HG03460 (cell line): Measurements from ENCODE around the gene PCGF3.
"Not testable (repeated sequence)": the region's sequence is repeated elsewhere in the genome, so short reads cannot be mapped to it uniquely, and the experiment has no call there.

ENCODE experiments used
- ATAC-seq: cut with Tn5 transposase; IDR thresholded peaks from one replicate; pipeline ENCODE4 v1.9.1; 2021; ENCODE audit not compliant: unreplicated experiment

Gene PCGF3

GRCh38 chr4:722851-723360 lies 17.3 kb downstream of the PCGF3 start:
- ATAC-seq = no peak

DNA sequence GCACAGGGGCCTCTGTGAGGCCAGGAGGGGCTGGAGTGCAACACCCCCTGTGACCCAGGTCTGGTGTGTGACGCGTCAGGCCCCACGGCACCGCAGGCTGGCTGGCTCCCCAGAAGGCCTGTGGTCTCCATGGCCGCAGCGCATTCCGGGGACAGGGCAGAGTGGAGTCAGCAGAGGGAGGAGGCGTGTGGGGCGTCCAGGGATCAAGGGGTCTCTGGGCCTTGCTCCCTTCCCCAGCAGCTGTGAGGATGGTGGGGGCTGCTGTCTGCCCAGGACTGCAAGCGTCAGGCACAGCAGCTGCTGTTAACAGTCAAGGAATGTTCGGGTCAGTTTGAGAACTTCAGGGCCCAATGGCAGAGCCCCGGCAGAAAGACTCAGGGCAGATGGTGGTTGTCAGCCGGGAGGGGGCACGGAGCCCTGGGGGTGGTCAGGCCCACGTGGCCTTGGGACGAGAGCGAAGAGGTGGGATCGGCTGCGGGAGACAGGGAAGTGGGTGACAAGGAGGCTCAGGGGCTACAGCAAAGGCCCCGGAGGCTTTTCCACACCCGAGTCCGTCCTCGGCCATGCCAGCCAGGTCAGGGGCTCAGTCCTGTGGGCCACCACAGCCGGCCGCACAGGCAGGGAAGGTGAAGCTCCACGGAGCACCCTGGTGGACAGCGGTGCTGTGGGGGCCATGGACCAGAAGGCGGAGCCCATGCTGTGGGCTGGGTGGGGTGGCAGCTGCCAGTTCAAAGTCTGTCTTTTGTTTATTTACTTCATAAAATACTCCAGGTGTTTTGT lies 18.3 kb downstream of the PCGF3 start:
- no peak for ATAC-seq

DNA sequence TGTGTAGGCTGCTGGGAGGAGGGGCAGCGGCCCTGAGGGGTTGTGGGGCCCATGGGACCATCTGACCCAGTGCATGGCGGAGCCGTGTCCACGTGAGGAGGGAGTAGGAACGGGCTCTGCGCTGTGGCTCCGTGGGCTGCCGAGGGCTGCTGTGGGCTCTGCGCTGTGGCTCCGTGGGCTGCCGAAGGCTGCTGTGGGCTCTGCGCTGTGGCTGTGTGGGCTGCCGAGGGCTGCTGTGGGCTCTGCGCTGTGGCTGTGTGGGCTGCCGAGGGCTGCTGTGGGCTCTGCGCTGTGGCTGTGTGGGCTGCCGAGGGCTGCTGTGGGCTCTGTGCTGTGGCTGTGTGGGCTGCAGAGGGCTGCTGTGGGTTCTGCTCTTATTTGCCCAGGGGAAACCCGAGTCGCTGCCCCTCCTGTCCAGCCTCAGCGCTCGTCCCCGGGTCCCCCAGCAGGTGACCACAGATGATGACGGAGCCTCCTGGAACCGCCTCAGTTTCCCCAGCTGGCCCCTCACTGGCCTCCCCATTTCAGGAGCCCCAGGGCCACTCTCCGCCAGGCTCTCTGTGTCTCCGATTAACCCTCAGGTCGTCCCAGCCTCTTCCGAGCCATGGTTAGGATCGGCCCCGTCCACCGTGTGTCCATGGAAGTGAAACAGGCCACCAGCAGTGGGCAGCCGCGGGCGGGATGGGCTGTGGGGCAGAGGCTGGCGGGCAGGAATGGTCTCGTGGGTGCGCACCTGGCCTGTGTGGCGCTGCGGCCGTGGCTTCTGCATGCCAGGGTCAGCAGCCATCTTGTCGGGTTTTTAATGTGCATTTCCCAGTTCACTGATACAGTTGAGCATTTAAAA lies 20.0 kb downstream of the PCGF3 start:
- no peak for ATAC-seq

DNA sequence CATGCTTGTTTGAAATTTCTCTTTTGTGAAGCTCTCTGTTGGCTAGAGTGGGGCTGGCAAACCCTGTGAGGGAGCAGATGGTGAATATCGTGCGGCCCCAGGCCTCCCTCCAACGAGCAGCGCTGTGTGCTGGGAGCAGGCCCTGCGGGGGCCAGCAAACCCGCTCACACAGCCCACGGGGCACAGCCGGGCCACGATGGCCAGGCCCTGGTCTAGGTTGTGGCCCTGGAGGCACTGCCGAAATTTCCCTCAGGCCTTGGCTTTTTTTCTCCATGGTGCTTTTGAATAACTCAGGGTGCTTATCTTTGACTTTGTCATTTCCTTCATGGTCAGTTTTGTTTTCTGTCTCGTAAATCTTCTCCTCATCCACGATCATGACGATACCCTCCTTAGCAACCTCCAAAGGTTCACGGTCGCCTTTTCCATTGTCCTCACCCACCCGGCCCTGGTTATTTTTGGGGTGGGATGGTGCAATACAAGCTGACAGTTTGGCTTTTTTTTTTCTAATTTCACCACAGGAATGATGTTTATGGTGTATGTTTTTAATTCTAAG lies 20.7 kb downstream of the PCGF3 start:
- no peak for ATAC-seq

DNA sequence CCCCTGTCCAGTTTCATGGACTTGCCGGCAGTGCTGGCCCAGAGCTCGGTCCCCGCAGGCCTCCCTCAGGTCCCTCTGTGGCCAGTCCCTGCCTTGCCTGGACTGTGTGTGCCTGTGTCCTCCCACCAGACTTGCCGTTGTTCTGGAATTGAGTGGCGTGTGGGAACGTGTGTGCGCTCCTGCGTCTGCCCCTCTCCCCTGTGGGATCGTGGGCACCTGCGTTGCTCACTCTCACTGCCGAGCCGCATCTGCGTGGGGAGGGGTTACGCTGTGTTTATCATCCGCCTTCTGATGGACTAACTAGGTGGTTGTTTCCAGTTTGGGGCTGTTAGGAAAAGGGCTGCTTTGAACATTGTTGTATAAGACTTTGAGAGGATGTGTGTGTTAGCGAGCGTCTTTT lies 21.2 kb downstream of the PCGF3 start:
- no peak for ATAC-seq

GRCh38 chr4:727576-727975 lies 21.9 kb downstream of the PCGF3 start:
- ATAC-seq = no peak

- no peak for ATAC-seq
Observed at GRCh38 chr4:729336-730315, 24.0 kb downstream of the PCGF3 start.

DNA sequence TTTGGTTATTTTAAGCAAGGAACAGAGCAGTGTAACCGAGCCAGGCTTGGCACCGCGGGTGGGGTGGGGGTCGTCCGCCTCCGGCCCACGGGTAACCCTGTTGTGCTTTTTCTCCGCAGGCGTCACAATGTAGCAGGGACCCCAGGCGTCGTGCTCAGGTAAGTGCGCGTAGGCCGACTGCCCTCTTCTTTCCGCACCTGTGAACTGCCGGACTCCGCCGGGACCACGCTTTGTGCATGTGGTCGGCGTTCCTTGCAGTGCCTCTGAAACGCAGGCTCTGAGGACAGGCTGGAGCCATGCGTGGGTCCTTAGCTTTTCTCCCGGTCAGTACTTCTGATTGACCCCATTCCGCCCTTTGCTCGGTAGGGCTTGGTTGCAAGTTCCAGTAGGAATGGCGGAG lies 24.9 kb downstream of the PCGF3 start:
- ATAC-seq = no peak

- ATAC-seq = not testable (repeated sequence)
Observed at GRCh38 chr4:730946-731904, 25.6 kb downstream of the PCGF3 start.

DNA sequence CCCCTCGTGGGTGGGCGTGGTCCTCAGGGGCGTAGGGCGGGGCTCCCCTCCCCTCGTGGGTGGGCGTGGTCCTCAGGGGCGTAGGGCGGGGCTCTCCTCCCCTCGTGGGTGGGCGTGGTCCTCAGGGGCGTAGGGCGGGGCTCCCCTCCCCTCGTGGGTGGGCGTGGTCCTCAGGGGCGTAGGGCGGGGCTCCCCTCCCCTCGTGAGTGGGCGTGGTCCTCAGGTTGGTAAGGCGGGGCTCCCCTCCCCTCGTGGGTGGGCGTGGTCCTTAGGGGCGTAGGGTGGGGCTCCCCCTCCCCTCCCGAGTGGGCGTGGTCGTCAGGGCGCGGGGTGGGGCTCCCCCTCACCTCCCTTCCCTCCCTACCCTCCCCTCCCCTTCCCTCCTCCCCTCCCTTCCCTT lies 26.3 kb downstream of the PCGF3 start:
- ATAC-seq = not testable (repeated sequence)

DNA sequence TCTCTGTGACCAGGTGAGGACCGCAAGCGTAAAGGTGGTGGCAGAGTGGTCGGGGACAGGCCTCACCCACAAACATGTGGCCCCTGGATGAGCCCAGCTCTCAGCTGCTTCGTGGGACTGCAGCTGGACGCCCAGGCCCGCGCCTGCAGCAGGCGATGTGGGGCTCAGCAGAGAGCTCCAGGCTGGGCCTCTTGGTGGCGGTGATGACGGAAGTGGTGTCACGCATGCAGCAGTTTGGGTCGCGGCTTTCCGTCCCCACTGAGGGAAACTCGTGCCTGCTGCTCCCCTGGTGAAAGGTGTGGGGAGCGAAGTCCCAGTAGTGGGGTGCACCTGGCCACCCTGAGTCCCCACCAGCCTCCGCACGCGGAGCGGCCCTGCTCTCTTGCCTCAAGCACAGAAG lies 26.9 kb downstream of the PCGF3 start:
- no peak for ATAC-seq

GRCh38 chr4:732911-733630 lies 27.4 kb downstream of the PCGF3 start:
- no peak for ATAC-seq

- ATAC-seq = no peak
Observed at GRCh38 chr4:733631-733980, 28.0 kb downstream of the PCGF3 start.

- no peak for ATAC-seq
Observed at GRCh38 chr4:734075-734474, 28.4 kb downstream of the PCGF3 start.

DNA sequence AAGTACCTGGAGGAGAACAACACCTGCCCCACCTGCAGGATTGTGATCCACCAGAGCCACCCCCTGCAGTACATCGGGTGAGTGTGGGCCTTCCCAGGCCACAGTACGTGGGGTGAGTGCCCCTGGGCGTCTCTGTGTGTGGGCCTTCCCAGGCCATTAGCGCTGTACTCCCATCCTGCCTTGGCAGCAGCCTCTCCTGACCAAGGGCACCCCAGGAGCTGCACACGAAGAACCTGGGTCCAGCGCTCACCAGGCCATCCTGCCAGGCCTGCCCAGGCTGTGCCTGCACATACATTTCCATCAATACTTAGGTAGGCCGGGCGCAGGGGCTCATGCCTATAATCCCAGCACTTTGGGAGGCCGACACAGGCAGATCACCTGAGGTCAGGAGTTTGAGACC lies 29.3 kb downstream of the PCGF3 start:
- no peak for ATAC-seq

- ATAC-seq = no peak
Observed at GRCh38 chr4:735583-735982, 30.0 kb downstream of the PCGF3 start.

- not testable (repeated sequence) for ATAC-seq
Observed at GRCh38 chr4:736561-736960, 30.9 kb downstream of the PCGF3 start.

- no peak for ATAC-seq
Observed at GRCh38 chr4:738781-739280, 33.2 kb downstream of the PCGF3 start.

- no peak for ATAC-seq
Observed at GRCh38 chr4:739569-739968, 33.9 kb downstream of the PCGF3 start.
